ENCODE measurements around the gene ZNF181.

DNA sequence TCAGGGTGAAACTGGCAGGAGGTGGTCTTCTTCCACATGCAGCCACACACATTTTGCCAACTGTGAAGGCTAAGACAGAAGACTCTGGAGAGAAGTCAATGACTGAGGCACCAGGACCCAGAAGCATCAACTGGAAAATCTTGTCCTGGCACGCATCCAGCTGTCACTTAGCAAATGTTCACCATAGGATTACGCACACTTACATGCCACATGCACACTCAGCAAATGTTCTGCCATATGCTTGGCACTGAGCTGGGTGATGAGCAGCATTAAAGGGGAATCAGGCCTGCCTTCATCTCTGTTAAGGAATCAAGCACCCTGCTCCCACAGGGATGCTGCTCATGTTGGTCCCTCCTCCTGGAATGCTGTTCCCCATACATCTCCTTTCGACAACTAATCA lies 33.9 kb downstream of the ZNF181 start:
- TF ChIP-seq, protein P1, sequence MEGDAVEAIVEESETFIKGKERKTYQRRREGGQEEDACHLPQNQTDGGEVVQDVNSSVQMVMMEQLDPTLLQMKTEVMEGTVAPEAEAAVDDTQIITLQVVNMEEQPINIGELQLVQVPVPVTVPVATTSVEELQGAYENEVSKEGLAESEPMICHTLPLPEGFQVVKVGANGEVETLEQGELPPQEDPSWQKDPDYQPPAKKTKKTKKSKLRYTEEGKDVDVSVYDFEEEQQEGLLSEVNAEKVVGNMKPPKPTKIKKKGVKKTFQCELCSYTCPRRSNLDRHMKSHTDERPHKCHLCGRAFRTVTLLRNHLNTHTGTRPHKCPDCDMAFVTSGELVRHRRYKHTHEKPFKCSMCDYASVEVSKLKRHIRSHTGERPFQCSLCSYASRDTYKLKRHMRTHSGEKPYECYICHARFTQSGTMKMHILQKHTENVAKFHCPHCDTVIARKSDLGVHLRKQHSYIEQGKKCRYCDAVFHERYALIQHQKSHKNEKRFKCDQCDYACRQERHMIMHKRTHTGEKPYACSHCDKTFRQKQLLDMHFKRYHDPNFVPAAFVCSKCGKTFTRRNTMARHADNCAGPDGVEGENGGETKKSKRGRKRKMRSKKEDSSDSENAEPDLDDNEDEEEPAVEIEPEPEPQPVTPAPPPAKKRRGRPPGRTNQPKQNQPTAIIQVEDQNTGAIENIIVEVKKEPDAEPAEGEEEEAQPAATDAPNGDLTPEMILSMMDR (IDR thresholded peaks at IDR 0.05): no peak
- TF ChIP-seq POLR2A (IDR thresholded peaks at IDR 0.05): no peak
- no peak for TF ChIP-seq POLR2AphosphoS5 (IDR thresholded peaks at IDR 0.05)

Measured in gastroesophageal sphincter (tissue), 3 donors.